Peyer's patch (tissue), 4 donors: Measurements from ENCODE around the gene CEP85L.

Source experiments
- CTCF ChIP-seq, 6 experiments: fragments of 450-650 bp in 4 of 6; fragments of 200-600 bp in 2 of 6; sonication (generic) in 1 of 6; IDR thresholded peaks; one replicate each; pipeline ENCODE4 v1.5.1; 2017 to 2019; ENCODE audit warnings: antibody characterized with exemption in 6 of 6, mild to moderate bottlenecking in 3 of 6, moderate library complexity in 1 of 6
- POLR2A ChIP-seq, 2 donors: fragments of 450-650 bp; IDR thresholded peaks; one replicate each; pipeline ENCODE4 v1.5.1; 2017; ENCODE audit warnings: antibody characterized with exemption in 2 of 2, mild to moderate bottlenecking in 2 of 2, moderate library complexity in 2 of 2

DNA sequence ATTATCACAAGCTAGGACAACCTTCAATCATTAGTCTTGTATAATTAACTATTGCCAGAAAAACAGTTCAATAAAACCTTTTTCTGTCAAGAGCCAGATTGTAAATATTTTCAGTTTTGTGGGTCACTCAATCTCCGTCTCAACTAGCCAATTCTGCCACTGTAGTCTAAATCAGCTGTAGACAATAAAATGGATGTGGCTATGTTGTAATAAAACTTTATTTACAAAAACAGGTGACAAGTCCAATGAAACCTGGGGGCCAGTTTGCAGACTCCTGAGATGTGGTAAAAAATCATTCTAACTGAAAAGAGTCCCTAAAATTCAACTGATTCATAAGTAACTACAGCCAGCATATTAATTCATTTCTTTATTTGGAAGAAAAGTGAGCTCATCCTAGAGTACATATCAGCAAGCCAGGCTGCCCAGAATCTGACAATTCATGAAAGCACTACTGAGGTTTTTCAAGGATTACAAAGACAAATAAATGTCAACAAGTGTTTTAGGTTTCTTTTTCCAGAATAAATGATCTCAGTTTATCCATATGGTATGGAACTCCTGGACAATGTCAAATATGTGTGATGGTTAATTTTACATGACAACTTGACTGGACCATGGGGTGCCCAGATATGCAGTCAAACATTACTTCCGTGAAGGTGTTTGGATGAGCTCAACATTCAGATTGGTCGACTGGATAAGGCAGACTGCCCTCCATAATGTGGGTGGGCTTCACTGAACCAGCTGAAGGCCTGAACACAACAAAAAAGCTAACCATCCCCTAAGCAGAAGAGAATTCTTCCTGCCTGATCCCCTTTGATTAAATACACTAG, 15.3 kb downstream of the CEP85L start:
- TF ChIP-seq CTCF (IDR thresholded peaks at IDR 0.05) (no peak), POLR2A (IDR thresholded peaks at IDR 0.05) (no peak)
